Testis (tissue), 3 donors: Measurements from ENCODE around the gene CTRB1. TPM values are rescaled to one million over a fixed set of nuclear protein-coding genes. Genes with fewer than 3 reads are reported as not detected.

ENCODE experiments used
- DNase-seq: peaks from one replicate; pipeline ENCODE4 v3.0.0-alpha.2; 2019
- H3K27ac ChIP-seq, 2 donors: fragments of 200-600 bp; sonication (generic); one replicate each; pipeline ENCODE4 v1.5.1; 2019
- H3K27me3 ChIP-seq: fragments of 200-600 bp; sonication (generic); one replicate; pipeline ENCODE4 v1.5.1; 2019
- H3K36me3 ChIP-seq: fragments of 200-600 bp; sonication (generic); one replicate; pipeline ENCODE4 v1.5.1; 2017; ENCODE audit warnings: low read depth; ENCODE audit errors: missing control alignments
- H3K4me1 ChIP-seq: fragments of 200-600 bp; sonication (generic); one replicate; pipeline ENCODE4 v1.5.1; 2019
- H3K4me3 ChIP-seq, 2 donors: fragments of 200-600 bp; sonication (generic); one replicate each; pipeline ENCODE4 v1.5.1; 2017 to 2019
- H3K9me3 ChIP-seq: fragments of 200-600 bp; sonication (generic); one replicate; pipeline ENCODE4 v1.5.1; 2017
- CTCF ChIP-seq, 3 experiments: fragments of 450-650 bp in 2 of 3; fragments of 200-600 bp in 1 of 3; sonication (generic) in 1 of 3; IDR thresholded peaks; one replicate each; pipeline ENCODE4 v1.5.1; 2016 to 2019; ENCODE audit warnings: antibody characterized with exemption in 3 of 3, mild to moderate bottlenecking in 2 of 3, moderate library complexity in 1 of 3
- POLR2A ChIP-seq: fragments of 450-650 bp; IDR thresholded peaks from one replicate; pipeline ENCODE4 v1.6.1; 2017; ENCODE audit warnings: antibody characterized with exemption, mild to moderate bottlenecking, moderate library complexity
- WGBS, 2 donors: methylation state at CpG; one replicate each; pipeline ENCODE4 v1.1.5; 2018; 5-methylcytosine and 5-hydroxymethylcytosine counted together
- intact Hi-C: fragments of 100-400 bp; cut with DNase I; formaldehyde crosslinking; loops from one replicate; pipeline ENCODE4 v1.15.1; 2023; ENCODE audit warnings: low total_unique reads
- polyA plus RNA-seq: library from polyadenylated mRNA; stranded (reverse); fragments of 350-450 nt; fragmentation: Illumina TruSeq; extraction: RNeasy Lipid Tissue Mini Kit (QIAGEN cat#74804); gene quantifications from one replicate; pipeline ENCODE4 v1.2.3, GENCODE V29; 2014; ENCODE audit warnings: low read depth, low replicate concordance; ENCODE audit not compliant: insufficient read depth
- total RNA-seq, 2 donors: library from RNA; depleted of rRNA; stranded (reverse); fragments of >200 nt; gene quantifications; one replicate each; pipeline ENCODE4 v1.2.3, GENCODE V29; 2016

CTRB1 gene
- total and polyA plus RNA-seq, 3 donors from 2014 or later, result 1.2 TPM; not detected in 2

DNA sequence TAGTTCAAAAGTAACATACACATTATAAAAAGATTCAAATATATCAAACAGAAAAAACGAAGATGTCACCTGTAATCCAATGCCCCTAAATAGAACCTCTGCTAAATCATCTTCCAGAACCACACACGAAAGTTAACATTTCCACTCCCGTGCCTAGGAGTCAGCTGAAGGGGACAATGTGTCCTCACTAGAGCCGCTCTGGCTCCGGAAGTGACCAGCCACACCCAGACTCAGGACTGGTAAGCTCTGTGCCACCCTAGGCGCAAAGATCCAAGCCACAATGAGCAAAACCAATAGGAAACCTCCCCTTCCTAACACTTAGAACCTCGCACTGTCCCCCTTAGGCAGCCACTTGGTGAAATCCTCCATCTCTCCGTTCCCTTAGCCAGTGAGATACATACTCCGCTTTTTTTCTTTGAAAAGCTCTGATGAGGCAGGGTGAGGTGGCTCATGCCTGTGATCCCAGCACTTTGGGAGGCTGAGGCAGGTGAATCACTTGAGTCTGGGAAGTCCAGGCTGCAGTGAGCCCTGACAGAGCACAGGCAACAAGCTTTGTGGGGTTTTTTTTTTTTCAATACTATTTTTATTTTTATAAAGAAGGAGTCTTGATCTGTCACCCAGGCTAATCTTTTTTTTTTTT is 11.8 kb downstream of the CTRB1 start:
- Histone ChIP-seq H3K4me3 (no peak overlapping the region), H3K36me3 (no peaks in the 10 kb centered on the region), H3K27ac (no peak overlapping the region), H3K4me1 (peaks cover 21% of the 10 kb centered on the region), H3K27me3 (no peaks in the 10 kb centered on the region), H3K9me3 (no peaks in the 10 kb centered on the region)
- intact Hi-C loops, result loop anchor here (10.0 kb wide), 1 partner anchor 154 kb away; no protein-coding TSS in a partner anchor
- no peak for TF ChIP-seq CTCF (IDR thresholded peaks at IDR 0.05)
- no peak for DNase-seq
- WGBS, 2 donors, result 64 to 80% methylated on average over 9 of the region's 9 CpGs

DNA sequence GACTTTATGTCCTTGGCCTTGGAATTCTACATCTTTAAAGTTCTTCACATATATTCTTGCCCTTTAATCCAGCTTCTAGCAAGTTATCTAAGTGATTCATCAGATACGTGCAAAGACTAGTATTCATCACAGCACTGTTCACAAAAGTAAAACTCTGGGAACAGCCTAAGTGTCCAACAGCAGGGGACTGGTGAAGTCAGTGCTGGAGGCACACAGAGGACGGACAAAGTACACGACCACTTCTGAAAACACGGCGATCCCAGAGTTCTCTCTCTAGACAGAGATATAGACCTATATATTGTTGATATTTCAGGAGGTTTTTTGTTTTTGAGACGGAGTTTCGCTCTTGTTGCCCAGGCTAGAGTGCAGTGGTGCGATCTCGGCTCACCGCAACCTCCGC is 12.8 kb downstream of the CTRB1 start:
- TF ChIP-seq POLR2A (no peak), CTCF (IDR thresholded peaks at IDR 0.05) (no peak)
- Histone ChIP-seq H3K4me1 (peaks cover 21% of the 10 kb centered on the region), H3K4me3 (no peak overlapping the region), H3K36me3 (no peaks in the 10 kb centered on the region), H3K9me3 (no peaks in the 10 kb centered on the region), H3K27ac (no peak overlapping the region), H3K27me3 (no peaks in the 10 kb centered on the region)
- DNase-seq, result no peak
- 79 to 90% methylated on average over 11 of the region's 11 CpGs for WGBS, 2 donors
- intact Hi-C loops, result loop anchor here (10.0 kb wide), 1 partner anchor 153 kb away; no protein-coding TSS in a partner anchor

DNA sequence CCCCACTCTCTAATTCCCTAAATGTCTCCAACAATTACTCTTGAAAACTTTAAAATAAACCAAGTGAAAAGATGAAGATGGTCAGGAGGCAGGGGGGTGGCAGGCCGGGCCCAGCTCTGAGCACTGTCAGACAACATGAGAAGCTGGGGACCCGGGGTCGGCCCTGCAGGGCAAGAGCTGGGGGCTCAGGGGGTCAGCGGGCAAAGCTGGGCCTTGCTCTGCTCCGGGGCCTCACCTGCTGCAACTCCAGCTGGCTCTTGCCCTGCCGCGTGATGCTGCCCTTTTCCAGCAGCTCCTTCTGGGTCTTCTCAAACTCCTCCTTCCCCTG is 14.8 kb downstream of the CTRB1 start:
- Histone ChIP-seq H3K4me3 (no peak overlapping the region), H3K36me3 (no peaks in the 10 kb centered on the region), H3K9me3 (no peaks in the 10 kb centered on the region), H3K4me1 (peaks cover 38% of the 10 kb centered on the region), H3K27ac (peak overlapping the region in 1 of 2 donors; percentile 21), H3K27me3 (no peaks in the 10 kb centered on the region)
- TF ChIP-seq CTCF (IDR thresholded peaks at IDR 0.05), result no peak
- no peak for TF ChIP-seq POLR2A
- intact Hi-C loops, result loop anchor here (10.0 kb wide), 1 partner anchor 151 kb away; no protein-coding TSS in a partner anchor
- WGBS, 2 donors, result 49 to 58% methylated on average over 6 to 7 of the region's 7 CpGs
- DNase-seq, result no peak

DNA sequence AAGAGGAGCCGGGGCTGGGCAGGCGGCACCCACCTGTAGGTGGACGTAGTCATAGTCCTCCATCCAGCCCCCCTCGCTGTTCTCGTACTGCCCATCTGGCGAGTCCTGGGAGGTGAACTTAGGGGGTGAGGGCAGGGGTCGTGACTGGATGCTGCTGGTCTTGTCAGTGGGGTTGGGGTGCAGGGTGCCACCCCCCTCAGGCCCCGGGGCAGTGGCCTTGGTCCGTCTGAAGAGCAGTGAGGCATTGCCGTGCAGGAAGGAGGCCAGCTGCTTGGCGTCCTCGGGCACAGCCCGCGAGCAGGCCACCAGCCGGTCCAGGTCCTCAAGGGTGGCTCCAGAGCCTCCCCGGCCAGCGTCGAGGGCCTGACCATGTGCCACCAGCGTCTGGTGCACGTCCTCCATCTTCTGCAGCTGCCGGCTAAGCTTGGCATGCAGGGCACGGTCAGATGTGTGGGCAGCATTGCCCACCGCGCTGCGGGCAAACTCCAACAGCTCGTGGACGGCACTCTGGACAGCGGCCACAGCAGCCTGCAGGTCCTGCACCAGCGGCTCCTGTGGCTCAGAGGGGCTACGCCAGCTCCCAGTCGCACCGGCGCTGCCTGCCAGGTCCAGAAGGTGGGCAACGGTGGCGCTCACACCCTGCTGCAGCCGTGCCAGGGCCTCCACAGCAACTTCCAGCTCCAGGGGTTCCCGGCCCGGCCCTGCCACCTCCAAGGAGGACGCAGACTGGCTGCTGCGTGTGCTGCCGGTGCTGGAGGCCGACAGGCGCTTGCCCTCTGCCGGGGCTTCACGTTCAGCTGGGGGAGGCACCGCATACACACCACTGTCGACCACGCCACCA is 16.3 kb downstream of the CTRB1 start:
- 70 to 76% methylated on average over 12 to 41 of the region's 48 CpGs for WGBS, 2 donors
- no peak for DNase-seq
- Histone ChIP-seq H3K36me3 (no peaks in the 10 kb centered on the region), H3K4me3 (no peak overlapping the region), H3K27me3 (no peaks in the 10 kb centered on the region), H3K9me3 (no peaks in the 10 kb centered on the region), H3K4me1 (peaks cover 53% of the 10 kb centered on the region), H3K27ac (peak overlapping the region in 1 of 2 donors; percentile 71)
- intact Hi-C loops, result loop anchor here (10.0 kb wide), 1 partner anchor 150 kb away; no protein-coding TSS in a partner anchor
- TF ChIP-seq CTCF (IDR thresholded peaks at IDR 0.05), result no peak
- TF ChIP-seq POLR2A, result no peak
